ENCODE results near the gene SIGLEC1. TPM values are rescaled to one million over a fixed set of nuclear protein-coding genes. Genes with fewer than 3 reads are reported as not detected.

The SIGLEC1 gene
- total RNA-seq, 4 donors from 2014 or later: 5.2 to 33.9 (median 13.1) TPM

GRCh38 chr20:3681352-3681930, 31.0 kb downstream of the SIGLEC1 start:
- Histone ChIP-seq H3K27me3 (peaks cover 0 to 16% of the 10 kb centered on the region in 2 donors), H3K9me3 (no peaks in the 10 kb centered on the region), H3K4me1 (peaks cover 0 to 68% (median 33%) of the 10 kb centered on the region in 4 donors), H3K27ac (peak overlapping the region; percentile 37 to 93 (median 72)), H3K36me3 (no peaks in the 10 kb centered on the region), H3K4me3 (peak overlapping the region; percentile 34 to 72 (median 46))
- 14 to 20% methylated on average over 11 to 14 of the region's 32 CpGs for WGBS, 2 donors
- TF ChIP-seq EP300 (IDR thresholded peaks at IDR 0.05) (no peak), CTCF (IDR thresholded peaks at IDR 0.05) (no peak), POLR2A (IDR thresholded peaks at IDR 0.05) (no peak)
- no peak for DNase-seq (ENCODE audit: low spot score in 2 of 2)

- Histone ChIP-seq H3K9me3 (no peaks in the 10 kb centered on the region), H3K27ac (peak overlapping the region; percentile 37 to 93 (median 72)), H3K27me3 (peaks cover 0 to 16% of the 10 kb centered on the region in 2 donors), H3K4me1 (peaks cover 0 to 66% (median 31%) of the 10 kb centered on the region in 4 donors), H3K4me3 (peak overlapping the region; percentile 34 to 72 (median 46)), H3K36me3 (peaks cover 0 to 3% (median 0%) of the 10 kb centered on the region in 3 donors)
- 47 to 56% methylated on average over 13 to 15 of the region's 15 CpGs for WGBS, 2 donors
- no peak for TF ChIP-seq EP300 (IDR thresholded peaks at IDR 0.05)
- TF ChIP-seq CTCF (IDR thresholded peaks at IDR 0.05): no peak
- no peak for TF ChIP-seq POLR2A (IDR thresholded peaks at IDR 0.05)
- no peak for DNase-seq (ENCODE audit: low spot score in 2 of 2)
Measured at GRCh38 chr20:3680701-3681351, 31.6 kb downstream of the SIGLEC1 start.

- Histone ChIP-seq H3K27me3 (peaks cover 0 to 16% of the 10 kb centered on the region in 2 donors), H3K27ac (peak overlapping the region; percentile 37 to 93 (median 72)), H3K9me3 (no peaks in the 10 kb centered on the region), H3K4me1 (peaks cover 0 to 66% (median 31%) of the 10 kb centered on the region in 4 donors), H3K4me3 (peak overlapping the region; percentile 34 to 72 (median 46)), H3K36me3 (peaks cover 0 to 10% (median 0%) of the 10 kb centered on the region in 3 donors)
- DNase-seq (ENCODE audit: low spot score in 2 of 2): peak in 1 of 2 donors; percentile 63
- 28 to 37% methylated on average over 15 to 18 of the region's 18 CpGs for WGBS, 2 donors
- TF ChIP-seq POLR2A (IDR thresholded peaks at IDR 0.05) (peak in 1 of 2 donors; percentile 13), CTCF (IDR thresholded peaks at IDR 0.05) (no peak), EP300 (IDR thresholded peaks at IDR 0.05) (no peak)
Measured at GRCh38 chr20:3679749-3680700, 32.4 kb downstream of the SIGLEC1 start.

GRCh38 chr20:3678856-3679720, 33.3 kb downstream of the SIGLEC1 start:
- no peak for TF ChIP-seq POLR2A (IDR thresholded peaks at IDR 0.05)
- TF ChIP-seq EP300 (IDR thresholded peaks at IDR 0.05): no peak
- no peak for TF ChIP-seq CTCF (IDR thresholded peaks at IDR 0.05)
- Histone ChIP-seq H3K27me3 (peaks cover 0 to 16% of the 10 kb centered on the region in 2 donors), H3K4me3 (peak overlapping the region in 1 of 4 donors; percentile 72), H3K36me3 (peaks cover 0 to 19% (median 0%) of the 10 kb centered on the region in 3 donors), H3K27ac (peak overlapping the region; percentile 37 to 93 (median 72)), H3K9me3 (no peaks in the 10 kb centered on the region), H3K4me1 (peaks cover 0 to 66% (median 31%) of the 10 kb centered on the region in 4 donors)
- DNase-seq (ENCODE audit: low spot score in 2 of 2): peak in 1 of 2 donors; percentile 31
- 62 to 67% methylated on average over 14 of the region's 14 CpGs for WGBS, 2 donors
